RWPE1 (cell line): ENCODE results near the gene ADGRB3.
A peak's percentile ranks its signal among the peaks of the same experiment; 100 is the strongest.

ENCODE experiments used
- CTCF ChIA-PET: fragments of 350-600 bp; sonication (Branson Sonifier 250); formaldehyde crosslinking; extraction: SDS; loops from one replicate; lab custom pipeline; 2021; lab: Yijun Ruan, JAX
- POLR2A ChIA-PET: fragments of 400-600 bp; formaldehyde crosslinking; extraction: SDS; loops from one replicate; lab custom pipeline; 2020; ENCODE audit warnings: antibody characterized with exemption; ENCODE audit not compliant: low non-redundant PET; lab: Yijun Ruan, JAX
- DNase-seq: peaks from one replicate; pipeline ENCODE4 v3.0.0; 2012; ENCODE audit warnings: low spot score
- H3K27ac ChIP-seq: fragments of 450-650 bp; 2 replicates; pipeline ENCODE4 v1.5.1; 2017
- TF ChIP-seq, protein P1 (sequence below): fragments of 450-650 bp; conservative IDR thresholded peaks from 2 replicates; pipeline ENCODE4 v1.5.1; 2017; ENCODE audit warnings: low read depth, mild to moderate bottlenecking

ADGRB3 gene

DNA sequence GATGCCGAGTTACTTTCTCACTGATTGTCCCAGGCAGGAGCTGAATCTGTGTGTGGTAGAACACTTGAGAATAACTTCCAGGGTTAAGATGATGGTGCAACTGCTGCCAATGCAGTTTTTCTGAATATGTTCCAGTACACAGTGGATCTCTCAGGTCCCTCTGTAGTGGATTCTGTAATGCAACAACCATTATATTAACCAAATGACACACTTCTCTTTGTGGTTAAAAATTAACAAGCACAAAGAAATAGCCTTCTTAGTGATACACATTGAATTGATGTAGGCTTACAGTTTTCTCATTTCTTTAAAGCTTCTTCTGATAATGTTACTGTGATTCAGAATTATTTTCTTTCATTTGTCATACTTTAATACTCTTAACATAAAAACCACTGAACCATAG lies 383.8 kb downstream of the ADGRB3 start:
- CTCF ChIA-PET, result no interaction called here
- TF ChIP-seq, protein P1, sequence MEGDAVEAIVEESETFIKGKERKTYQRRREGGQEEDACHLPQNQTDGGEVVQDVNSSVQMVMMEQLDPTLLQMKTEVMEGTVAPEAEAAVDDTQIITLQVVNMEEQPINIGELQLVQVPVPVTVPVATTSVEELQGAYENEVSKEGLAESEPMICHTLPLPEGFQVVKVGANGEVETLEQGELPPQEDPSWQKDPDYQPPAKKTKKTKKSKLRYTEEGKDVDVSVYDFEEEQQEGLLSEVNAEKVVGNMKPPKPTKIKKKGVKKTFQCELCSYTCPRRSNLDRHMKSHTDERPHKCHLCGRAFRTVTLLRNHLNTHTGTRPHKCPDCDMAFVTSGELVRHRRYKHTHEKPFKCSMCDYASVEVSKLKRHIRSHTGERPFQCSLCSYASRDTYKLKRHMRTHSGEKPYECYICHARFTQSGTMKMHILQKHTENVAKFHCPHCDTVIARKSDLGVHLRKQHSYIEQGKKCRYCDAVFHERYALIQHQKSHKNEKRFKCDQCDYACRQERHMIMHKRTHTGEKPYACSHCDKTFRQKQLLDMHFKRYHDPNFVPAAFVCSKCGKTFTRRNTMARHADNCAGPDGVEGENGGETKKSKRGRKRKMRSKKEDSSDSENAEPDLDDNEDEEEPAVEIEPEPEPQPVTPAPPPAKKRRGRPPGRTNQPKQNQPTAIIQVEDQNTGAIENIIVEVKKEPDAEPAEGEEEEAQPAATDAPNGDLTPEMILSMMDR, result no peak
- no peak overlapping the region for H3K27ac ChIP-seq
- DNase-seq, result no peak
- POLR2A ChIA-PET, result no interaction called here

DNA sequence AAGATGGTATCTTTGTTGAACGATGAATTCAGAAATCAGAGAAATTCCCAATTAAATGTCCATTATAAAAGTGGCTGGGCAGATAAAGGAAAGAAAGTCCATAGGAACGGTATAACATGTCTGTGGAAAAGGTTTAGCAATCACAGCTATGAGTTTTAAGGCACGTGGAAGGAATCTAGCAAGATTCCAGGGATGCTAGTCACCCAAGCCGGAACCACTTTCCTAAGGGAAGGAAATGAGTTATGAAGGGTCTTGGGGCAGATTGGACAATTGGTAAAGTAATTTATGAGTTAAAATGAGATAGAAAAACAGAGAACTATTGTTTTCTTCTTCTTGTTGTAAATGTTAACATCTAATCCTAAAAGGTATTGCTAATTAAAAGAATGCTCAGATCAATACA lies 384.8 kb downstream of the ADGRB3 start:
- ChIA-PET POLR2A (no interaction called here), CTCF (no interaction called here)
- no peak overlapping the region for H3K27ac ChIP-seq
- TF ChIP-seq, protein P1, result no peak
- DNase-seq, result peak; percentile 4

DNA sequence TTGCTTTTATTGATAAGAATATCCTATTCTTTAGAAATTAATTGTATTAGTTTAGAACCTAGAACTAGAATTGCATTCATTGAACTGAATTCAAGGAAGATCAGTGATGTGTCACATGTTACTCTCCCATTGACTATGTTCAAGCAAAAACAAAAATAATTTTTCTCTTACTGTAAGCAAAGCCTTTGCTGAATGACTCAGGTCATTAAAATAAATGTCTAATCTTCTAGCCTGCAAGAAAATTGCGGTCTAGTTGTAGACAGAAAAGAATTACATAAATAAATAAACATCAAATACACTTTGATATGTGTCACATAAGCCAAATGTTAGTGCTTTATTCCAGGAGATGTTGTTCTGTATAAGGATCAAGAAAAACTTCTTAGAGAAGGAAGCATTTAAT lies 387.9 kb downstream of the ADGRB3 start:
- DNase-seq, result peak; percentile 11
- CTCF ChIA-PET, result no interaction called here
- H3K27ac ChIP-seq, result no peak overlapping the region
- TF ChIP-seq, protein P1, result no peak
- POLR2A ChIA-PET, result no interaction called here

DNA sequence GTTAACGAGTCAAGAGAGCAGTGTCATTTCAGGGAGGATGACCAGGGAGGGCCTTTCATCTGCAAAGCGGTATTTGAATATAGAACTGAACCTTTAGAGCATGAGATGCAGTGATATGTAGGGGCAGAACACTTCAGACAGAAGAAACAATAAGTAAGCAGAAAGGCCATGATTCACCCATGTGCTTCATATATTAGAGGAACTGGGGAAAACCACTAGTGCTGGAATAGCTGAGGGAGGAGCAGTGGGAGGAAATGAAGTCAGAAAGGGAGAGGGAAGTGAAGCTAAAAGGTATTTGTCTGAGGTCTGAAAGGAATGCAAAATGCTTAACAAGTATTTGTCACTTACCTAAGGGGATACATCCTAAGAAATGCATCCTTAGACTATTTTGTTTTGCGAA lies 391.2 kb downstream of the ADGRB3 start:
- CTCF ChIA-PET, result no interaction called here
- no peak overlapping the region for H3K27ac ChIP-seq
- POLR2A ChIA-PET, result no interaction called here
- no peak for DNase-seq
- TF ChIP-seq, protein P1, result no peak

DNA sequence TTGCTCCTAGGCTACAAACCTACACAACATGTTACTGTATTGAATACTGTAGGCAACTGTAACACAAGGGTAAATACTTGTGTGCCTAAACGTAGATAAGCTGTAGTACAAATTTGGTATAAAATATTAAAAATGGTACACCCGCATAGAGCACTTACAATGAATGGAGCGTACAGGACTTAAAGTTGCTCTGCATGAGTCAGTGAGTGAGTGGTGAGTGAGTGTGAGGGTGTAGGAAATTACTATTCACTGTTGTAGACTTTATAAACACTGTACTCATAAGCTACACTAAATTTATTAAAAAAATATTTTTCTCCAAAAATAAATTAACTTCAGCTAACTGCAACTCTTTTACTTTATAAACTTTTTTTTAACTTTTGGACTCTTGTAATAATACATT lies 391.6 kb downstream of the ADGRB3 start:
- TF ChIP-seq, protein P1, result no peak
- POLR2A ChIA-PET, result no interaction called here
- CTCF ChIA-PET, result interaction anchor here (0.7 kb wide), 1 partner anchor 11 kb away, joined by 3 read pairs; no protein-coding TSS in a partner anchor
- DNase-seq, result no peak
- no peak overlapping the region for H3K27ac ChIP-seq

DNA sequence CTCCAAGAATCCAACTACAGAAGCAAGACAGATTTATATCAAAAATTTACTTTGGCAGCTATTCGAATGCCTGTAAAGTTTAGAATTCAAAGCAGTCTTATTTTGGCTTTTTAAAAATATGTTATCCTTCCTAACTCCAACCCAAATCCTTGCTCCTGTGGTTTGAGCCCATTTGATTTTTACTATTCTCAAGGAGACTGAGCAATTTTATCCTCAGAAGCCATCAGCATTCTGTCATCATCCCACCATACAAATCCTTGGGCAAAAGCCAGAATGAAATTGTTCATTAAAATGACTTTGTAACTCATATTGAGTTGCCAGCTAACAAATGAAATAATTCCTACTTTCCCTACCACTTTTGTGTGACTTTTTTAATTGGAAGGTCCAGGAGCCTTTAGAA lies 392.8 kb downstream of the ADGRB3 start:
- no peak overlapping the region for H3K27ac ChIP-seq
- CTCF ChIA-PET, result no interaction called here
- TF ChIP-seq, protein P1, result no peak
- DNase-seq, result no peak
- POLR2A ChIA-PET, result no interaction called here

DNA sequence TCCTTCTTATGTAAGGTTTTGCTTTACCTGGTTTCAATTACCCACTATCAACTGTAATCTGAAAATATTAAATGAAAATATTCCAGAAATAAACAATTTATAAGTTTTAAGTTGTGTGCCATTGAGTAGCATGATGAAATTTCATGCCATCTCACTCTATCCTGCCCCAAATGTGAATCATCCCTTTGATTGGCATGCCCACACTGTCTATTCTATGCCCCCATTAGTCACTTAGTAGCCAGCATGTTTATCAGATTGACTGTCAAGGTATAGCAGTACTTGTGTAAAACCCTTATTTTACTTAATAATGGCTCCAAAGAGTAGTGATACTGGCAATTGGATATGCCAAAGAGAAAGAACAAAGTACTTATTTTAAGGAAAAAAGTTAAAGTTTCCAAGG lies 403.8 kb downstream of the ADGRB3 start:
- DNase-seq, result no peak
- TF ChIP-seq, protein P1, result no peak
- ChIA-PET POLR2A (no interaction called here), CTCF (no interaction called here)
- H3K27ac ChIP-seq, result no peak overlapping the region
